Spleen (tissue), 7 donors: Measurements from ENCODE around the gene AKAP6.

Experiments
- POLR2AphosphoS5 ChIP-seq, 3 donors: sonication (generic); formaldehyde crosslinking; IDR thresholded peaks; one replicate each; pipeline ENCODE4 v1.5.1; 2017; ENCODE audit warnings: antibody characterized with exemption in 3 of 3
- TF ChIP-seq, protein P1 (sequence below), 11 experiments: fragments of 200-600 bp in 7 of 11; fragments of 450-650 bp in 4 of 11; sonication (generic) in 4 of 11; IDR thresholded peaks in 8 of 11; conservative IDR thresholded peaks in 3 of 11; 1 replicate in 7 of 11; 2 replicates in 4 of 11; pipeline versions ENCODE4 v1.4.0 to v1.8.0; 2016 to 2021; ENCODE audit warnings: antibody characterized with exemption in 11 of 11, inconsistent platforms in 4 of 11, mild to moderate bottlenecking in 1 of 11
- donor health status: DM: no; HTN: no; CAD: no; lungs with moderate emphysema.
- donor health status: DM: no; HTN: no; CAD: no.
- donor health status: DM: no; HTN: no; CAD: no.

DNA sequence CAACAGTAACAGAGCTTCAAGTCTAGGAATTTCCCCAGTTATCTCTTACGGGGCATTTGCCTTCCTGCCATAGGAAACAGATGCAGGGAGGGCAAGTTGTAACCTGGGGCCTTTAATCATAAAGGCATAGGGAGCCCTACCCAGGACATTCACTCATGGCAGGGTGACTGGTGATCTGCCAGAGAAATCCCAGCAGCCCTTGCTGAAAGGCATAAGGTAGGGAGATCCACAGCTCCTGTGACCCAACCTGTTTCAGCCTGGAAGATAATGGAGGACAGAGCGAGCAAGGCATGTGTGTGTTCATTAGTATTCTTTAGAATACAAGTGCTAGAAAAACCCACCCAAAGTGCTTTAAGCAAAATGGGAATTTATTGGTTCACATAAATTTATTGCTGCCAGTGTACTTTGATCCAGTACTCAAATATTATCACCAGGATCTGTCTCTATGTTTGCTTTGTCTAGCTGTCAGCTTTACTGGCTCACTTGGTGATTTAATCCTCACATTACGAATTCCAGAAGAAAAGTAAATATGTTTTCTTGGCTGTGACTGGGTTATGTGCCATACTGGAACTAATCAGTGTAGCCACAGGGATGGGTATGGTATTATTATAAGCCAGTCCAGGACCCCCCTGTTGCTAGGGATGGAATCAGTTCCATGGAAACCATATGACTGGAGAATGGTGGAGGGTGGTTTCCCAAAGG is 21.1 kb upstream of the AKAP6 start:
- TF ChIP-seq, protein P1, sequence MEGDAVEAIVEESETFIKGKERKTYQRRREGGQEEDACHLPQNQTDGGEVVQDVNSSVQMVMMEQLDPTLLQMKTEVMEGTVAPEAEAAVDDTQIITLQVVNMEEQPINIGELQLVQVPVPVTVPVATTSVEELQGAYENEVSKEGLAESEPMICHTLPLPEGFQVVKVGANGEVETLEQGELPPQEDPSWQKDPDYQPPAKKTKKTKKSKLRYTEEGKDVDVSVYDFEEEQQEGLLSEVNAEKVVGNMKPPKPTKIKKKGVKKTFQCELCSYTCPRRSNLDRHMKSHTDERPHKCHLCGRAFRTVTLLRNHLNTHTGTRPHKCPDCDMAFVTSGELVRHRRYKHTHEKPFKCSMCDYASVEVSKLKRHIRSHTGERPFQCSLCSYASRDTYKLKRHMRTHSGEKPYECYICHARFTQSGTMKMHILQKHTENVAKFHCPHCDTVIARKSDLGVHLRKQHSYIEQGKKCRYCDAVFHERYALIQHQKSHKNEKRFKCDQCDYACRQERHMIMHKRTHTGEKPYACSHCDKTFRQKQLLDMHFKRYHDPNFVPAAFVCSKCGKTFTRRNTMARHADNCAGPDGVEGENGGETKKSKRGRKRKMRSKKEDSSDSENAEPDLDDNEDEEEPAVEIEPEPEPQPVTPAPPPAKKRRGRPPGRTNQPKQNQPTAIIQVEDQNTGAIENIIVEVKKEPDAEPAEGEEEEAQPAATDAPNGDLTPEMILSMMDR (IDR thresholded peaks at IDR 0.05 in 8 of 11, conservative IDR thresholded peaks at IDR 0.05 in 3 of 11): no peak
- no peak for TF ChIP-seq POLR2AphosphoS5 (IDR thresholded peaks at IDR 0.05)
